Measurements from ENCODE around the gene PKP3.
"Not testable (repeated sequence)": the region's sequence is repeated elsewhere in the genome, so short reads cannot be mapped to it uniquely, and the experiment has no call there.

The PKP3 gene

GRCh38 chr11:413120-414081 lies 19.4 kb downstream of the PKP3 start:
- DNase-seq: no peak

GRCh38 chr11:414318-414857 lies 20.4 kb downstream of the PKP3 start:
- no peak for DNase-seq

GRCh38 chr11:415640-416041 lies 21.6 kb downstream of the PKP3 start:
- DNase-seq: no peak

- DNase-seq: no peak
Measured at GRCh38 chr11:416051-416756, 22.2 kb downstream of the PKP3 start.

GRCh38 chr11:416757-417621 lies 23.0 kb downstream of the PKP3 start:
- no peak for DNase-seq

- DNase-seq: no peak
Measured at GRCh38 chr11:417652-418342, 23.8 kb downstream of the PKP3 start.

- DNase-seq: no peak
Measured at GRCh38 chr11:418343-419247, 24.6 kb downstream of the PKP3 start.

GRCh38 chr11:419248-420005 lies 25.4 kb downstream of the PKP3 start:
- no peak for DNase-seq

- no peak for DNase-seq
Measured at GRCh38 chr11:420054-420910, 26.3 kb downstream of the PKP3 start.

GRCh38 chr11:420911-421321 lies 26.9 kb downstream of the PKP3 start:
- no peak for DNase-seq

- no peak for DNase-seq
Measured at GRCh38 chr11:422249-422656, 28.2 kb downstream of the PKP3 start.

GRCh38 chr11:424232-424631 lies 30.2 kb downstream of the PKP3 start:
- DNase-seq: no peak

- DNase-seq: not testable (repeated sequence)
Measured at GRCh38 chr11:424766-425165, 30.8 kb downstream of the PKP3 start.

- no peak for DNase-seq
Measured at GRCh38 chr11:425301-425700, 31.3 kb downstream of the PKP3 start.

- no peak for DNase-seq
Measured at GRCh38 chr11:426851-427250, 32.8 kb downstream of the PKP3 start.

- DNase-seq: no peak
Measured at GRCh38 chr11:428295-428694, 34.3 kb downstream of the PKP3 start.

GRCh38 chr11:429391-429790 lies 35.4 kb downstream of the PKP3 start:
- DNase-seq: no peak

GRCh38 chr11:429931-430456 lies 36.0 kb downstream of the PKP3 start:
- no peak for DNase-seq

- no peak for DNase-seq
Measured at GRCh38 chr11:431921-432320, 37.9 kb downstream of the PKP3 start.
